Brain microvascular endothelial cell (primary cell): ENCODE data around the gene PRR33.

Experiments
- DNase-seq: peaks from one replicate; pipeline ENCODE4 v3.0.0-alpha.2; 2020
- H3K27ac ChIP-seq: fragments of 250-450 bp; sonication (Bioruptor Pico); 2 replicates; pipeline ENCODE4 v1.5.1; 2020; ENCODE audit warnings: mild to moderate bottlenecking, moderate library complexity
- H3K27me3 ChIP-seq: fragments of 250-450 bp; sonication (Bioruptor Pico); replicated peaks from 2 replicates; pipeline ENCODE4 v1.5.1; 2020; ENCODE audit warnings: mild to moderate bottlenecking
- H3K36me3 ChIP-seq: fragments of 250-450 bp; sonication (Bioruptor Pico); replicated peaks from 2 replicates; pipeline ENCODE4 v1.5.1; 2020; ENCODE audit warnings: mild to moderate bottlenecking
- H3K4me3 ChIP-seq: 2 replicates; pipeline ENCODE4 v1.5.1; 2011; ENCODE audit warnings: low read depth, mild to moderate bottlenecking, control low read depth, low read length, moderate library complexity
- in situ Hi-C: cut with HindIII; loops from 2 replicates; pipeline ENCODE4 v1.10.0; 2017; ENCODE audit warnings: low sequenced_read_pairs, low pct_ligation_motif_present
- TF ChIP-seq, protein P1 (sequence below): IDR thresholded peaks from 2 replicates; pipeline ENCODE4 v1.5.1; 2011; ENCODE audit warnings: low read depth, mild to moderate bottlenecking, moderate library complexity, low read length, control low read depth, inconsistent platforms; ENCODE audit errors: missing control alignments

The PRR33 gene

DNA sequence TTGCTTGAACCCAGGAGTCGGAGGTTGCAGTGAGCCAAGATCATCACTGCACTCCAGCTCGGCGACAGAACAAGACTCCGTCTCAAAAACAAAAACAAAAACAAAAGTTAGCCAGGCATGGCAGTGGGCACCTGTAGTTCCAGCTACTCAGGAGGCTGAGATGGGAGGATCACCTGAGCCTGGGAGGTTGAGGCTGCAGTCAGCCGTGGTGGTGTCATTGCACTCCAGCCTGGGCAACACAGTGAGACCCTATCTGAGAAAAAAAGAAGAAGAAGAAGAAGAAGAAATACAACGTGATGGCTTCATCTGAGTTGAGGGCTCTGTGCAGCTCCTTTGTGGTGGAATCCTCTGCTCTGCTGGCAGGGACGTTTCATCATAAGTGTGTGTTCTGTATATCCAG, 17.8 kb upstream of the PRR33 start:
- TF ChIP-seq, protein P1, sequence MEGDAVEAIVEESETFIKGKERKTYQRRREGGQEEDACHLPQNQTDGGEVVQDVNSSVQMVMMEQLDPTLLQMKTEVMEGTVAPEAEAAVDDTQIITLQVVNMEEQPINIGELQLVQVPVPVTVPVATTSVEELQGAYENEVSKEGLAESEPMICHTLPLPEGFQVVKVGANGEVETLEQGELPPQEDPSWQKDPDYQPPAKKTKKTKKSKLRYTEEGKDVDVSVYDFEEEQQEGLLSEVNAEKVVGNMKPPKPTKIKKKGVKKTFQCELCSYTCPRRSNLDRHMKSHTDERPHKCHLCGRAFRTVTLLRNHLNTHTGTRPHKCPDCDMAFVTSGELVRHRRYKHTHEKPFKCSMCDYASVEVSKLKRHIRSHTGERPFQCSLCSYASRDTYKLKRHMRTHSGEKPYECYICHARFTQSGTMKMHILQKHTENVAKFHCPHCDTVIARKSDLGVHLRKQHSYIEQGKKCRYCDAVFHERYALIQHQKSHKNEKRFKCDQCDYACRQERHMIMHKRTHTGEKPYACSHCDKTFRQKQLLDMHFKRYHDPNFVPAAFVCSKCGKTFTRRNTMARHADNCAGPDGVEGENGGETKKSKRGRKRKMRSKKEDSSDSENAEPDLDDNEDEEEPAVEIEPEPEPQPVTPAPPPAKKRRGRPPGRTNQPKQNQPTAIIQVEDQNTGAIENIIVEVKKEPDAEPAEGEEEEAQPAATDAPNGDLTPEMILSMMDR: no peak
- in situ Hi-C loops: no loop called here

GRCh38 chr11:1908618-1909017, 16.9 kb upstream of the PRR33 start:
- Histone ChIP-seq H3K4me3 (no peak overlapping the region), H3K27ac (no peak overlapping the region), H3K36me3 (no peaks in the 10 kb centered on the region), H3K27me3 (no peaks in the 10 kb centered on the region)
- DNase-seq: peak; percentile 16
- in situ Hi-C loops: no loop called here
- TF ChIP-seq, protein P1: no peak

More for the DNA sequence above, 17.8 kb upstream of the PRR33 start:
- Histone ChIP-seq H3K27ac (no peak overlapping the region), H3K27me3 (no peaks in the 10 kb centered on the region), H3K4me3 (no peak overlapping the region), H3K36me3 (no peaks in the 10 kb centered on the region)
- no peak for DNase-seq

DNA sequence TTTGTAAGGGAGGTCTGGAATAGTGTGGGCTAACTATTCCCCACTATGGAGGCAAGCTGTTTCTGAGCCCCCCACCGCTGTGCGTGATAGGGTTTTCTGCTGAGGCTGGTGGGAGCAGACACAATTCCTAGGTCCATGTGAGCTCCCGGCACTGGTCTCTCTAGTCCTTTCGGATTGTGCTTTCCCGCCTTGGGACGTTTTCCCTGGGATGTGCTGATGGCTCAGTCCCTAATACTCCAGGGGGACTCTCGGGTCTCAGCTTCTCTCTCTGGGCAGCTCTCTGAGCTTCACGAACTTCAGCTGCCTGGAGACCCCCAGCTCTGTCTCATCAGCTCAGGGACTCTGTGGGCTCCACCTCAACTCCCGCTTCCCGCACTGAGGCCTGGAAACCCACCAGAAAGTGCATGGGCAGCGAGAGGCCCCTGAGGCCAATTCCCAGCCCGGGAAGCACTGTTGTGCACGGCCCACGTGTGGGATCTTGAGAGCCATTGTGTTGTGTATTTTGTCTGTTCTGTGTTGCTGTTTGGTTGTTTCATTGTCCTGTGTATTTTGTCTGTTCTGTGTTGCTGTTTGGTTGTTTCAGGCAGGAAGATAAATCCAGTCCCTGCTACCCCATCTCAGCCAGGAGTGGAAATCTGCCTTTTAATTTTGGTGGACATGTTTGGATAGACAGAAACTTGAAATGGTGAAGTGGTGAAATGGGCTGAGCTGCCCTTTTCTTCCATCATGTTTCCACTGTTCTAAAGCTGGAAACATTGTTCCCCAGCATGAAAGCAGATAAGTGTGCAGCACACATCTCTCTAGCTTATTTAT, 15.1 kb upstream of the PRR33 start:
- no peaks in the 10 kb centered on the region for H3K36me3 ChIP-seq
- no peak overlapping the region for H3K4me3 ChIP-seq
- H3K27ac ChIP-seq: no peak overlapping the region
- in situ Hi-C loops: no loop called here
- H3K27me3 ChIP-seq: no peaks in the 10 kb centered on the region
- no peak for DNase-seq
- TF ChIP-seq, protein P1: no peak

DNA sequence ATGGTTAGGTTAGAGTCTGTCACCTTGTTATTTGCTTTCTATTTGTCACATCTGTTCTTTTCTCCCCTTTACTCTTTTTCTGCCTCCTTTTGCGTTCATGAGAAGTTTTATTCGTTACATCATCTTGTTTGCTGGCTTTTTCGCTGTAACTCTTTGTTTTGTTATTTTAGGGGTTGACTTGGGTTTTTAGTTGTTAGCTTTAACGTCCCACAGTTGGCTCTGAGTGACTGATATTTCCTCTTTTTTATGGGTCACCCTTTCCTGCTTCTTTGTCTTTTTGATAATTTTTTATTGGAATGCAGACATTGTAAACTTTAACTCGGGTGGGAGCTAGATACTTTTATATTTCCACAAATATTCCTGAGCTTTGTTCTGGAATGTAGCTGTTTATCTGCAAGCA, 14.5 kb upstream of the PRR33 start:
- no peaks in the 10 kb centered on the region for H3K27me3 ChIP-seq
- no peak overlapping the region for H3K4me3 ChIP-seq
- in situ Hi-C loops: no loop called here
- DNase-seq: no peak
- no peaks in the 10 kb centered on the region for H3K36me3 ChIP-seq
- no peak overlapping the region for H3K27ac ChIP-seq
- TF ChIP-seq, protein P1: no peak

- DNase-seq: no peak
- TF ChIP-seq, protein P1: no peak
- no peak overlapping the region for H3K4me3 ChIP-seq
- no peaks in the 10 kb centered on the region for H3K36me3 ChIP-seq
- in situ Hi-C loops: no loop called here
- H3K27me3 ChIP-seq: no peaks in the 10 kb centered on the region
- H3K27ac ChIP-seq: no peak overlapping the region
Observed at GRCh38 chr11:1899686-1900085, 8.0 kb upstream of the PRR33 start.

DNA sequence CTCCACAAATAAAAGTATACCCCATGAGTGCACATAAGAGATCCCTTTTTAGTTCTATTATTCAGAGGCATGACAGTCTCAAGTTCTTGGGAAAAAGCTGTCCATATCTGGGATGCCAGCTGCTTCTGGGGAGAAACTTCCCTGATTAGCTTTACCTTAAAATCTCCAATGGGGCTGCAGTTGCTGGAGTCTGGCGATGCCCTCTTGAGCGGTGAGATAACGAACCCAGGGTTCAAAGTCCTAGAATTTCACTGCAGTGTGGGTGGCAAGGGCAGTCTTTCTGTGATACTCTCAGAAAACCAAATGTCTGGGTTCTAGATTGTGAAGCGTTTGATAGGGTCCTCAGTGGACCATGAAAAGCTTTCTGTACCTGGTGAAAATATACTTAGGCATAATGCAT, 7.4 kb upstream of the PRR33 start:
- TF ChIP-seq, protein P1: no peak
- H3K27me3 ChIP-seq: no peaks in the 10 kb centered on the region
- no peaks in the 10 kb centered on the region for H3K36me3 ChIP-seq
- DNase-seq: no peak
- H3K27ac ChIP-seq: no peak overlapping the region
- no peak overlapping the region for H3K4me3 ChIP-seq
- in situ Hi-C loops: no loop called here
